HG03066 (cell line): ENCODE data around the gene LY6G6D.

ENCODE experiments used
- ATAC-seq: cut with Tn5 transposase; IDR thresholded peaks from one replicate; pipeline ENCODE4 v1.9.1; 2021; ENCODE audit warnings: low read depth; ENCODE audit not compliant: unreplicated experiment

LY6G6D gene

GRCh38 chr6:31733734-31734133 lies 18.6 kb downstream of the LY6G6D start:
- ATAC-seq, result no peak

GRCh38 chr6:31734247-31734820 lies 19.2 kb downstream of the LY6G6D start:
- no peak for ATAC-seq

GRCh38 chr6:31734821-31735406 lies 19.8 kb downstream of the LY6G6D start:
- no peak for ATAC-seq

GRCh38 chr6:31736021-31736767 lies 21.0 kb downstream of the LY6G6D start, which contains the start of gene CLIC1:
Gene CLIC1, minus strand, starts transcription at chr6:31736530. Its CDS starts 230 bp downstream, at chr6:31736300.
- ATAC-seq, result no peak

GRCh38 chr6:31736768-31737314 lies 21.7 kb downstream of the LY6G6D start:
- ATAC-seq, result no peak

GRCh38 chr6:31737315-31737990 lies 22.3 kb downstream of the LY6G6D start:
- ATAC-seq, result no peak

- ATAC-seq, result no peak
These were observed 23.1 kb downstream of the LY6G6D start for GRCh38 chr6:31737991-31738979.

GRCh38 chr6:31739639-31740396 lies 24.7 kb downstream of the LY6G6D start, which contains the start of gene MSH5:
Gene MSH5, plus strand, starts transcription at chr6:31740005. Its CDS starts 462 bp downstream, at chr6:31740467.
- peak; percentile 70 for ATAC-seq

- no peak for ATAC-seq
These were observed 25.5 kb downstream of the LY6G6D start for GRCh38 chr6:31740397-31741223.

- no peak for ATAC-seq
These were observed 26.7 kb downstream of the LY6G6D start for GRCh38 chr6:31741815-31742214.

GRCh38 chr6:31742894-31743293 lies 27.7 kb downstream of the LY6G6D start:
- no peak for ATAC-seq

GRCh38 chr6:31744422-31744821 lies 29.3 kb downstream of the LY6G6D start:
- no peak for ATAC-seq

- no peak for ATAC-seq
These were observed 34.3 kb downstream of the LY6G6D start for GRCh38 chr6:31749301-31750036.

- ATAC-seq, result no peak
These were observed 35.4 kb downstream of the LY6G6D start for GRCh38 chr6:31750411-31751022.

- no peak for ATAC-seq
These were observed 37.7 kb downstream of the LY6G6D start for GRCh38 chr6:31752739-31753319.

- no peak for ATAC-seq
These were observed 43.1 kb downstream of the LY6G6D start for GRCh38 chr6:31758281-31758680.

- ATAC-seq, result no peak
These were observed 45.6 kb downstream of the LY6G6D start for GRCh38 chr6:31760790-31761189.
